LNCaP clone FGC (cell line): ENCODE results near the gene KIF18A.

ENCODE experiments used
- DNase-seq: peaks from one replicate; pipeline ENCODE4 v3.0.0-alpha.2; 2011; ENCODE audit warnings: low read depth
- H3K4me3 ChIP-seq: 2 replicates; pipeline ENCODE4 v1.5.1; 2011; ENCODE audit warnings: mild to moderate bottlenecking, low read depth, low read length, control low read depth
- CTCF ChIP-seq: IDR thresholded peaks from 2 replicates; pipeline ENCODE4 v1.5.1; 2012; ENCODE audit warnings: mild to moderate bottlenecking; ENCODE audit not compliant: control insufficient read depth, insufficient read depth; ENCODE audit errors: extremely low read depth

Gene KIF18A

GRCh38 chr11:28048812-28049211 lies 59.1 kb downstream of the KIF18A start:
- no peak overlapping the region for H3K4me3 ChIP-seq
- no peak for DNase-seq
- no peak for TF ChIP-seq CTCF

GRCh38 chr11:28043930-28044709 lies 63.8 kb downstream of the KIF18A start:
- no peak overlapping the region for H3K4me3 ChIP-seq
- TF ChIP-seq CTCF, result no peak
- no peak for DNase-seq

- DNase-seq, result no peak
- H3K4me3 ChIP-seq, result no peak overlapping the region
- no peak for TF ChIP-seq CTCF
Observed at GRCh38 chr11:28040384-28040783, 67.6 kb downstream of the KIF18A start.

- no peak for TF ChIP-seq CTCF
- DNase-seq, result no peak
- H3K4me3 ChIP-seq, result no peak overlapping the region
Observed at GRCh38 chr11:28038775-28039174, 69.2 kb downstream of the KIF18A start.

GRCh38 chr11:28026634-28027290 lies 81.2 kb downstream of the KIF18A start:
- DNase-seq, result no peak
- no peak for TF ChIP-seq CTCF
- H3K4me3 ChIP-seq, result no peak overlapping the region

- TF ChIP-seq CTCF, result no peak
- DNase-seq, result no peak
- no peak overlapping the region for H3K4me3 ChIP-seq
Observed at GRCh38 chr11:28017816-28018215, 90.1 kb downstream of the KIF18A start.

GRCh38 chr11:28011813-28012212 lies 96.1 kb downstream of the KIF18A start:
- no peak for DNase-seq
- H3K4me3 ChIP-seq, result no peak overlapping the region
- no peak for TF ChIP-seq CTCF
